ENCODE data around the gene TECTB.

The TECTB gene

GRCh38 chr10:112258407-112258806 lies 24.8 kb upstream of the TECTB start:
- no peak for DNase-seq (ENCODE audit: low spot score)
- TF ChIP-seq CTCF (IDR thresholded peaks at IDR 0.05; ENCODE audit: extremely low read depth, missing control alignments) = no peak

GRCh38 chr10:112259688-112260087 lies 23.5 kb upstream of the TECTB start:
- no peak for TF ChIP-seq CTCF (IDR thresholded peaks at IDR 0.05; ENCODE audit: extremely low read depth, missing control alignments)
- DNase-seq (ENCODE audit: low spot score) = no peak

- TF ChIP-seq CTCF (IDR thresholded peaks at IDR 0.05; ENCODE audit: extremely low read depth, missing control alignments) = no peak
- DNase-seq (ENCODE audit: low spot score) = no peak
These were observed 22.4 kb upstream of the TECTB start for GRCh38 chr10:112260831-112261230.

GRCh38 chr10:112261281-112261822 lies 21.8 kb upstream of the TECTB start:
- no peak for DNase-seq (ENCODE audit: low spot score)
- TF ChIP-seq CTCF (IDR thresholded peaks at IDR 0.05; ENCODE audit: extremely low read depth, missing control alignments) = no peak

- TF ChIP-seq CTCF (IDR thresholded peaks at IDR 0.05; ENCODE audit: extremely low read depth, missing control alignments) = no peak
- no peak for DNase-seq (ENCODE audit: low spot score)
These were observed 20.7 kb upstream of the TECTB start for GRCh38 chr10:112262546-112262945.

GRCh38 chr10:112265745-112266144 lies 17.5 kb upstream of the TECTB start:
- no peak for DNase-seq (ENCODE audit: low spot score)
- TF ChIP-seq CTCF (IDR thresholded peaks at IDR 0.05; ENCODE audit: extremely low read depth, missing control alignments) = no peak

- no peak for TF ChIP-seq CTCF (IDR thresholded peaks at IDR 0.05; ENCODE audit: extremely low read depth, missing control alignments)
- DNase-seq (ENCODE audit: low spot score) = no peak
These were observed 13.9 kb upstream of the TECTB start for GRCh38 chr10:112269266-112269665.

All from GM20000 (cell line).